GM12878 (cell line): ENCODE data around the gene KRTAP5-10. TPM values are rescaled to one million over a fixed set of nuclear protein-coding genes. Genes with fewer than 3 reads are reported as not detected.

Experiments
- ATAC-seq: fragments of 200-7000 bp; cut with Tn5 transposase; 3 replicates; pipeline ENCODE4 v1.9.1; 2020; ENCODE audit warnings: mild to moderate bottlenecking, moderate library complexity
- BruUV-seq: library from RNA; stranded (reverse); fragments of 400-500 nt; replicated peaks from 2 replicates; lab custom pipeline; 2021; lab: Mats Ljungman, UMichigan
- CTCF ChIA-PET: fragments of 300-600 bp; sonication (Branson Sonifier 250); formaldehyde crosslinking; extraction: SDS; loops from one replicate; lab custom pipeline; 2021; ENCODE audit warnings: inconsistent platforms; lab: Yijun Ruan, JAX
- POLR2A ChIA-PET: fragments of 350-600 bp; formaldehyde crosslinking; extraction: SDS; loops from one replicate; lab custom pipeline; 2021; ENCODE audit warnings: inconsistent platforms; lab: Charles Lee
- RAD21 ChIA-PET: fragments of 300-600 bp; sonication (Branson Sonifier 250); formaldehyde crosslinking; loops from one replicate; lab custom pipeline; 2023; ENCODE audit warnings: antibody characterized with exemption; ENCODE audit not compliant: unreplicated experiment; lab: Charles Lee
- SMC1A ChIA-PET: fragments of 300-600 bp; sonication (Branson Sonifier 250); formaldehyde crosslinking; loops from one replicate; lab custom pipeline; 2023; ENCODE audit not compliant: unreplicated experiment, uncharacterized antibody; lab: Charles Lee
- DNase-seq: peaks from one replicate; pipeline ENCODE4 v3.0.0-alpha.2; 2011; ENCODE audit warnings: low read depth, low spot score
- FAIRE-seq: peaks from 3 replicates; lab custom pipeline; 2011; peaks lifted over from hg19 to GRCh38; lab: Jason Lieb, UNC
- H2AFZ ChIP-seq: 2 replicates; pipeline ENCODE4 v1.6.0; 2011; ENCODE audit warnings: low read depth, low read length, control low read depth; ENCODE audit not compliant: control insufficient read depth
- H3K27ac ChIP-seq: 2 replicates; pipeline ENCODE4 v1.5.1; 2011; ENCODE audit warnings: control low read depth; ENCODE audit not compliant: control insufficient read depth, insufficient read depth
- H3K27me3 ChIP-seq, 2 experiments: replicated peaks in 1 of 2; 2 replicates each; pipeline versions ENCODE4 v1.6.0 to v1.6.1; 2011; ENCODE audit warnings: low read length in 1 of 2; ENCODE audit not compliant: control insufficient read depth in 2 of 2, insufficient read depth in 2 of 2
- H3K36me3 ChIP-seq, 2 experiments: 2 replicates each; pipeline ENCODE4 v1.5.1; 2011; ENCODE audit warnings: low read length in 1 of 2; ENCODE audit not compliant: control insufficient read depth in 2 of 2, insufficient read depth in 2 of 2
- H3K4me1 ChIP-seq: 2 replicates; pipeline ENCODE4 v1.6.1; 2011; ENCODE audit warnings: mild to moderate bottlenecking, low read length, moderate library complexity, mixed read lengths; ENCODE audit not compliant: control insufficient read depth, insufficient read depth
- H3K4me2 ChIP-seq: 2 replicates; pipeline ENCODE4 v1.6.0; 2011; ENCODE audit warnings: control low read depth; ENCODE audit not compliant: control insufficient read depth, insufficient read depth
- H3K4me3 ChIP-seq: fragments of 200-600 bp; sonication (generic); 2 replicates; pipeline ENCODE4 v1.5.1; 2016
- H3K79me2 ChIP-seq: 2 replicates; pipeline ENCODE4 v1.6.0; 2011; ENCODE audit warnings: low read length; ENCODE audit not compliant: control insufficient read depth, insufficient read depth
- H3K9ac ChIP-seq: 2 replicates; pipeline ENCODE4 v1.8.0; 2011; ENCODE audit warnings: low read length, control low read depth, mixed read lengths; ENCODE audit not compliant: control insufficient read depth, insufficient read depth
- H3K9me3 ChIP-seq: replicated peaks from 3 replicates; pipeline ENCODE4 v1.5.1; 2011; ENCODE audit warnings: mild to moderate bottlenecking, low read length; ENCODE audit not compliant: control insufficient read depth, insufficient read depth
- H4K20me1 ChIP-seq: 2 replicates; pipeline ENCODE4 v1.6.0; 2011; ENCODE audit not compliant: control insufficient read depth, insufficient read depth
- CREB1 ChIP-seq: IDR thresholded peaks from 2 replicates; pipeline ENCODE4 v1.6.1; 2012; ENCODE audit warnings: low read depth, mild to moderate bottlenecking, inconsistent platforms
- CREM ChIP-seq: IDR thresholded peaks from 2 replicates; pipeline ENCODE4 v1.6.1; 2014; ENCODE audit warnings: antibody characterized with exemption, low read depth
- EED ChIP-seq: sonication (generic); IDR thresholded peaks from 2 replicates; pipeline ENCODE4 v1.6.1; 2016; ENCODE audit warnings: antibody characterized with exemption, low read depth
- EGR1 ChIP-seq, 2 experiments: IDR thresholded peaks; 1 replicate in 1 of 2; 2 replicates in 1 of 2; pipeline ENCODE4 v1.6.1; 2011 to 2012; ENCODE audit warnings: low read depth in 2 of 2, low read length in 2 of 2, borderline replicate concordance in 1 of 2, mild to moderate bottlenecking in 1 of 2, moderate library complexity in 1 of 2
- KLF5 ChIP-seq: fragments of 450-650 bp; IDR thresholded peaks from 2 replicates; pipeline ENCODE4 v1.6.1; 2014; ENCODE audit warnings: mild to moderate bottlenecking; ENCODE audit not compliant: partially characterized antibody
- NBN ChIP-seq: fragments of 450-650 bp; IDR thresholded peaks from 2 replicates; pipeline ENCODE4 v1.6.1; 2016
- PAX5 ChIP-seq: IDR thresholded peaks from 2 replicates; pipeline ENCODE4 v1.6.1; 2011; ENCODE audit warnings: low read depth, low read length, borderline replicate concordance
- RUNX3 ChIP-seq: IDR thresholded peaks from 2 replicates; pipeline ENCODE4 v1.6.1; 2012; ENCODE audit warnings: low read length, inconsistent platforms
- TAF1 ChIP-seq: IDR thresholded peaks from 2 replicates; pipeline ENCODE4 v1.6.1; 2011; ENCODE audit warnings: mild to moderate bottlenecking, low read depth, low read length, borderline replicate concordance
- WGBS: methylation state at CpG from one replicate; pipeline ENCODE4 v1.1.6; 2016; ENCODE audit warnings: low lambda C conversion rate; ENCODE audit not compliant: insufficient replicate concordance, insufficient coverage; ENCODE audit errors: missing lambda C conversion rate; 5-methylcytosine and 5-hydroxymethylcytosine counted together
- in situ Hi-C: fragments of 300-500 bp; cut with MboI; formaldehyde crosslinking; loops from 9 replicates; pipeline ENCODE4 v1.14.3; 2018; ENCODE audit warnings: mixed read lengths
- intact Hi-C: fragments of 100-400 bp; cut with micrococcal nuclease; formaldehyde crosslinking; loops from one replicate; pipeline ENCODE4 v1.14.2; 2022; ENCODE audit not compliant: unreplicated experiment
- polyA plus RNA-seq, 11 experiments: library from polyadenylated mRNA; depleted of rRNA in 4 of 11; unstranded in 6 of 11; stranded (reverse) in 5 of 11; fragments of >200 nt; fragmentation: Nextera tagmentation in 4 of 11; fragmentation: Illumina TruSeq in 1 of 11; extraction: Ambion mirVana in 4 of 11; extraction: Trizol in 1 of 11; gene quantifications; 1 replicate in 1 of 11; 2 replicates in 10 of 11; pipeline versions ENCODE4 v1.2.1 to v1.2.3, GENCODE V29; 2011 to 2016; ENCODE audit warnings: inconsistent platforms in 2 of 11, missing spikeins in 2 of 11, low read depth in 1 of 11
- total RNA-seq, 4 experiments: library from RNA; depleted of rRNA in 3 of 4; stranded (reverse); fragments of >200 nt in 3 of 4; fragmentation: Illumina TruSeq in 1 of 4; extraction: Trizol in 1 of 4; gene quantifications; 2 replicates each; pipeline versions ENCODE4 v1.2.1 to v1.2.3, GENCODE V29; 2013 to 2021

The KRTAP5-10 gene
- total and polyA plus RNA-seq, 10 of the 15 experiments (the other 5 are each of a cell fraction or from before 2014, with no cell fraction given) = 0.06 to 0.10 (median 0.06) TPM; not detected in 7

DNA sequence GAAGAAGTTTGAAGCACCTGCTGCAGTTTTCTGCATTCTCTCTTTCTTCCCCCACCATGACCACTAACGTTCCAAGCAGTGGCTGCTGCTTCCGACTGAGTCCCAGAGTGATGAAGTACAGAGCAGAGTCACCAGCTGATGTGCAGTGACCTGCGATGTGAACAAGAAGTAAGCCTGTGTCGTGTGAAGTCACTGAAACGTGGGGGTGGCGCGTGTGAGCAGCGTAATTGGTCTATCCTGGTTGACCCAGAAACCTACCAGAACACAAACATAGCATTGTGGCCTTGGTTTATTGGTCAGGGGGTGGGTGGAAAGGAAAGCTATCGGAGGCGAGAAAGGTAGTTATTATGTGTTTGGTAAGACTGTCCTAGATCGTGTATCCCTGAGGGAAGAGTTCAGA is 34.8 kb upstream of the KRTAP5-10 start:
- Histone ChIP-seq H3K4me3 (no peak overlapping the region), H4K20me1 (no peaks in the 10 kb centered on the region), H2AFZ (peak overlapping the region; percentile 63), H3K9me3 (no peaks in the 10 kb centered on the region; the same call in 2 of the 3 replicates), H3K27me3 (no peaks in the 10 kb centered on the region), H3K79me2 (no peaks in the 10 kb centered on the region), H3K36me3 (no peaks in the 10 kb centered on the region), H3K4me1 (peaks cover 11% of the 10 kb centered on the region), H3K9ac (no peak overlapping the region), H3K27ac (no peak overlapping the region), H3K4me2 (no peak overlapping the region)
- TF ChIP-seq CREB1 (peak; percentile 89), KLF5 (no peak), EGR1 (IDR thresholded peaks at IDR 0.05; ENCODE audit: borderline replicate concordance in 1 of 2, low read depth in 2 of 2, low read length in 2 of 2) (0 out of 3 replicates have a peak, but pooled peaks of 1 of the 2 experiments have one; percentile 20), RUNX3 (peak; percentile 47), NBN (no peak), PAX5 (0 out of 2 replicates have a peak, but pooled peaks have one; percentile 14), CREM (peak; percentile 65; the same call in 1 of the 2 replicates), TAF1 (peak; percentile 39; the same call in 1 of the 2 replicates), EED (peak; percentile 10; the same call in 1 of the 2 replicates)
- intact Hi-C loops = no loop called here
- ChIA-PET RAD21 (no interaction called here), SMC1A (no interaction called here), POLR2A (no interaction called here), CTCF (no interaction called here)
- FAIRE-seq (peak; percentile 79), DNase-seq (no peak), ATAC-seq (peak; percentile 30; the same call in 2 of the 3 replicates)
- in situ Hi-C loops = no loop called here
- 53% methylated on average over 11 of the region's 11 CpGs for WGBS
- no TSS peak for BruUV-seq
